HCT116 (cell line): Measurements from ENCODE around the gene COPA. TPM values are rescaled to one million over a fixed set of nuclear protein-coding genes. Genes with fewer than 3 reads are reported as not detected.

Source experiments
- ATAC-seq: fragments of 200-7000 bp; cut with Tn5 transposase; 2 replicates; pipeline ENCODE4 v1.9.1; 2020; ENCODE audit warnings: mild to moderate bottlenecking, moderate library complexity
- BruUV-seq: library from RNA; stranded (reverse); fragments of 400-500 nt; replicated peaks from 2 replicates; lab custom pipeline; 2021; lab: Mats Ljungman, UMichigan
- CTCF ChIA-PET: fragments of 300-600 bp; sonication (Branson Sonifier 250); formaldehyde crosslinking; loops from one replicate; lab custom pipeline; 2021; ENCODE audit warnings: antibody characterized with exemption; lab: Charles Lee
- POLR2A ChIA-PET: fragments of 300-600, 350-600 bp; sonication (Branson Sonifier 250); formaldehyde crosslinking; loops from one replicate; lab custom pipeline; 2021; ENCODE audit warnings: antibody characterized with exemption; lab: Charles Lee
- RAD21 ChIA-PET, 2 experiments: fragments of 300-600 bp; sonication (Branson Sonifier 250); formaldehyde crosslinking; loops; one replicate each; lab custom pipeline; 2023; ENCODE audit warnings: low total read pairs in 2 of 2; ENCODE audit not compliant: uncharacterized antibody in 2 of 2, unreplicated experiment in 2 of 2, low non-redundant PET in 1 of 2; lab: Charles Lee
- DNase-seq: peaks from one replicate; pipeline ENCODE4 v3.0.0-alpha.2; 2010; ENCODE audit warnings: low read depth, low spot score
- H2AFZ ChIP-seq: fragments of 200-600 bp; shearing (Covaris generic), sonication (generic); 2 replicates; pipeline ENCODE4 v1.6.1; 2017; ENCODE audit warnings: low read depth, mixed run types, mixed read lengths, antibody characterized with exemption, low read length; ENCODE audit not compliant: poor library complexity, severe bottlenecking
- H3K27ac ChIP-seq: 2 replicates; pipeline ENCODE4 v1.5.1; 2012; ENCODE audit warnings: low read depth, low read length
- H3K27me3 ChIP-seq: fragments of 200-600 bp; sonication (generic); 2 replicates; pipeline ENCODE4 v1.6.1; 2016; ENCODE audit warnings: mixed run types, low read length, mixed read lengths; ENCODE audit not compliant: insufficient read depth
- H3K36me3 ChIP-seq, 2 experiments: fragments of 200-500 bp in 1 of 2; fragments of 200-600 bp in 1 of 2; sonication (Bioruptor generic) in 1 of 2; sonication (generic) in 1 of 2; 2 replicates each; pipeline versions ENCODE4 v1.5.1 to v1.6.1; 2014 to 2016; ENCODE audit warnings: low read length in 2 of 2, inconsistent platforms in 1 of 2, mixed read lengths in 1 of 2, mixed run types in 1 of 2; ENCODE audit not compliant: insufficient read depth in 2 of 2, control insufficient read depth in 1 of 2
- H3K4me1 ChIP-seq, 2 experiments: fragments of 200-600 bp in 1 of 2; sonication (generic) in 1 of 2; 2 replicates each; pipeline versions ENCODE4 v1.5.1 to v1.6.1; 2012 to 2017; ENCODE audit warnings: low read length in 2 of 2, inconsistent platforms in 1 of 2, mild to moderate bottlenecking in 1 of 2, mixed read lengths in 1 of 2, mixed run types in 1 of 2, moderate library complexity in 1 of 2; ENCODE audit not compliant: insufficient read depth in 2 of 2, control insufficient read depth in 1 of 2
- H3K4me2 ChIP-seq: fragments of 200-600 bp; sonication (generic); 2 replicates; pipeline ENCODE4 v1.6.1; 2017; ENCODE audit warnings: mixed run types, low read length, mixed read lengths
- H3K4me3 ChIP-seq, 2 experiments: fragments of 200-600 bp in 1 of 2; sonication (generic) in 1 of 2; replicated peaks in 1 of 2; 2 replicates each; pipeline ENCODE4 v1.5.1; 2011 to 2016; ENCODE audit warnings: low read length in 2 of 2, control low read depth in 1 of 2, low read depth in 1 of 2, mild to moderate bottlenecking in 1 of 2, mixed read lengths in 1 of 2, mixed run types in 1 of 2
- H3K79me2 ChIP-seq: fragments of 200-600 bp; sonication (generic); 2 replicates; pipeline ENCODE4 v1.6.1; 2017; ENCODE audit warnings: mild to moderate bottlenecking, mixed run types, low read length, moderate library complexity, mixed read lengths; ENCODE audit not compliant: insufficient read depth
- H3K9ac ChIP-seq: fragments of 200-600 bp; sonication (generic); 2 replicates; pipeline ENCODE4 v1.6.1; 2016; ENCODE audit warnings: low read length, mixed read lengths
- H3K9me2 ChIP-seq: fragments of 200-600 bp; sonication (generic), shearing (Covaris generic); 2 replicates; pipeline ENCODE4 v1.6.1; 2017; ENCODE audit warnings: mixed run types, mild to moderate bottlenecking, moderate library complexity; ENCODE audit not compliant: insufficient read depth
- H3K9me3 ChIP-seq, 2 experiments: fragments of 200-500 bp in 1 of 2; fragments of 200-600 bp in 1 of 2; sonication (Bioruptor generic) in 1 of 2; sonication (generic) in 1 of 2; 2 replicates each; pipeline ENCODE4 v1.6.1; 2014 to 2017; ENCODE audit warnings: low read length in 2 of 2, mixed read lengths in 2 of 2, inconsistent platforms in 1 of 2, low read depth in 1 of 2, mild to moderate bottlenecking in 1 of 2, mixed run types in 1 of 2, moderate library complexity in 1 of 2; ENCODE audit not compliant: control insufficient read depth in 1 of 2, insufficient read depth in 1 of 2
- H4K20me1 ChIP-seq: fragments of 200-600 bp; sonication (generic), shearing (Covaris generic); 2 replicates; pipeline ENCODE4 v1.6.1; 2017; ENCODE audit warnings: mixed run types, mild to moderate bottlenecking, moderate library complexity; ENCODE audit not compliant: insufficient read depth
- CBX3 ChIP-seq: IDR thresholded peaks from 2 replicates; pipeline ENCODE4 v1.6.1; 2012; ENCODE audit warnings: low read depth
- CEBPB ChIP-seq: IDR thresholded peaks from 2 replicates; pipeline ENCODE4 v1.6.1; 2012; ENCODE audit warnings: low read depth
- CTCF ChIP-seq, 3 experiments: fragments of 200-600 bp in 1 of 3; sonication (generic) in 1 of 3; IDR thresholded peaks in 2 of 3; conservative IDR thresholded peaks in 1 of 3; 2 replicates each; pipeline ENCODE4 v1.5.1; 2012 to 2017; ENCODE audit warnings: low read depth in 2 of 3, low read length in 2 of 3, antibody characterized with exemption in 1 of 3, borderline replicate concordance in 1 of 3, control low read depth in 1 of 3, mild to moderate bottlenecking in 1 of 3, mixed read lengths in 1 of 3, mixed run types in 1 of 3, moderate library complexity in 1 of 3; ENCODE audit not compliant: insufficient read depth in 1 of 3
- EZH2 ChIP-seq: fragments of 200-600 bp; sonication (generic); IDR thresholded peaks from 2 replicates; pipeline ENCODE4 v1.6.1; 2017; ENCODE audit warnings: antibody characterized with exemption, mixed run types
- EZH2phosphoT487 ChIP-seq: fragments of 200-600 bp; IDR thresholded peaks from 2 replicates; pipeline ENCODE4 v1.6.1; 2018; ENCODE audit warnings: antibody characterized with exemption, borderline replicate concordance
- POLR2AphosphoS5 ChIP-seq: IDR thresholded peaks from 2 replicates; pipeline ENCODE4 v1.6.1; 2011; ENCODE audit warnings: mild to moderate bottlenecking, low read depth, low read length, moderate library complexity
- REST ChIP-seq: IDR thresholded peaks from 2 replicates; pipeline ENCODE4 v1.6.1; 2012; ENCODE audit warnings: low read depth
- SIN3A ChIP-seq: IDR thresholded peaks from 2 replicates; pipeline ENCODE4 v1.6.1; 2012; ENCODE audit warnings: low read depth
- SP1 ChIP-seq: IDR thresholded peaks from 2 replicates; pipeline ENCODE4 v1.6.1; 2012; ENCODE audit warnings: low read depth
- SRF ChIP-seq: IDR thresholded peaks from 2 replicates; pipeline ENCODE4 v1.6.1; 2012; ENCODE audit warnings: low read depth
- TCF7L2 ChIP-seq: IDR thresholded peaks from 2 replicates; pipeline ENCODE4 v1.7.0; 2011; ENCODE audit warnings: borderline replicate concordance, inconsistent platforms; ENCODE audit not compliant: insufficient read depth, insufficient read length; ENCODE audit errors: extremely low read depth
- YY1 ChIP-seq: IDR thresholded peaks from 2 replicates; pipeline ENCODE4 v1.6.1; 2011; ENCODE audit warnings: low read length, low read depth, moderate library complexity, mild to moderate bottlenecking; ENCODE audit not compliant: insufficient replicate concordance; ENCODE audit errors: extremely low read depth
- ZFX ChIP-seq: fragments of 450-650 bp; IDR thresholded peaks from 2 replicates; pipeline ENCODE4 v1.6.1; 2017
- ZNF274 ChIP-seq: fragments of 200-500 bp; sonication (Bioruptor generic); IDR thresholded peaks from 2 replicates; pipeline ENCODE4 v1.6.1; 2014; ENCODE audit warnings: mild to moderate bottlenecking, low read depth, low read length, inconsistent platforms
- intact Hi-C: fragments of 100-400 bp; cut with micrococcal nuclease; formaldehyde crosslinking; loops from 2 replicates; pipeline ENCODE4 v1.10.0; 2022
- total RNA-seq: library from RNA; stranded (reverse); gene quantifications from one replicate; pipeline ENCODE4 v1.2.1, GENCODE V29; 2021; ENCODE audit not compliant: unreplicated experiment
- TF ChIP-seq, protein P1 (sequence below): IDR thresholded peaks from 2 replicates; pipeline ENCODE4 v1.6.1; 2012
- TF ChIP-seq, protein P2 (sequence below): IDR thresholded peaks from 2 replicates; pipeline ENCODE4 v1.6.1; 2012
- TF ChIP-seq, protein P3 (sequence below): IDR thresholded peaks from 2 replicates; pipeline ENCODE4 v1.6.1; 2011; ENCODE audit warnings: mild to moderate bottlenecking, low read length, moderate library complexity; ENCODE audit not compliant: insufficient replicate concordance; ENCODE audit errors: extremely low read depth

COPA gene
- total RNA-seq, 1 experiment from 2014 or later = 132 TPM

DNA sequence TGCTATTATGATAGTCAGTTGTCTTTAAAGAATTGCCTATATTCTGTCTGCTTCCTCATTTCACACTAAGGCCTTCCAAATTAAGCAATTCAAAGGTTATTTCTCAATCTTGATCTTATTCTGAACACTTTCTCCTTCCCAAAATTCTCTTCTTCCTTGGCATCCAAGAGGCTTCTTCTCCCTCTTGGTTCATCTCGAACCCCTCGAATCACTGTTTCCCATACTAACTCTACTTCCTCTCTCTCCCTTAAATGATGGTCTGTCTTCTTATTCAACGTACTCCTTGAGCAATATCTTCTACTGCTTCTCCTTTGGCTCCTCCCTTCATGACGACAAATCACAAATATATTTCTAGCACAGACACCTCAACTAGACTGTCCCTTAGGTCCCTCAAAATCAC lies 4.5 kb downstream of the COPA start:
- peaks cover 65% of the 10 kb centered on the region for H3K79me2 ChIP-seq

More for the DNA sequence above, 4.5 kb downstream of the COPA start:
- ChIA-PET CTCF (interaction anchor here (1.4 kb wide), 1 partner anchor 78 kb away, joined by 4 read pairs; no protein-coding TSS in a partner anchor), RAD21 (no interaction called here), POLR2A (no interaction called here)
- H3K27ac ChIP-seq = no peak overlapping the region
- no peaks in the 10 kb centered on the region for H3K9me2 ChIP-seq
- no peaks in the 10 kb centered on the region for H4K20me1 ChIP-seq
- H3K36me3 ChIP-seq = peaks cover 36 to 42% of the 10 kb centered on the region in 2 experiments
- H3K9ac ChIP-seq = no peak overlapping the region
- no peak overlapping the region for H3K4me2 ChIP-seq
- H3K9me3 ChIP-seq = no peaks in the 10 kb centered on the region
- intact Hi-C loops = loop anchor here (5.0 kb wide), 1 partner anchor 46 kb away; no protein-coding TSS in a partner anchor
- no peak for TF ChIP-seq SIN3A
- TF ChIP-seq EZH2phosphoT487 = no peak
- TF ChIP-seq REST = no peak
- TF ChIP-seq, protein P1, sequence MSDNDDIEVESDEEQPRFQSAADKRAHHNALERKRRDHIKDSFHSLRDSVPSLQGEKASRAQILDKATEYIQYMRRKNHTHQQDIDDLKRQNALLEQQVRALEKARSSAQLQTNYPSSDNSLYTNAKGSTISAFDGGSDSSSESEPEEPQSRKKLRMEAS = no peak
- TF ChIP-seq TCF7L2 = no peak
- no peak for TF ChIP-seq POLR2AphosphoS5
- TF ChIP-seq, protein P2, sequence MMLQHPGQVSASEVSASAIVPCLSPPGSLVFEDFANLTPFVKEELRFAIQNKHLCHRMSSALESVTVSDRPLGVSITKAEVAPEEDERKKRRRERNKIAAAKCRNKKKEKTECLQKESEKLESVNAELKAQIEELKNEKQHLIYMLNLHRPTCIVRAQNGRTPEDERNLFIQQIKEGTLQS = no peak
- TF ChIP-seq ZNF274 = no peak
- no peak for TF ChIP-seq CEBPB
- TF ChIP-seq EZH2 = no peak
- no peak for TF ChIP-seq YY1
- TF ChIP-seq SP1 = no peak
- TF ChIP-seq SRF = no peak
- no peak for TF ChIP-seq CBX3
- TF ChIP-seq, protein P3, sequence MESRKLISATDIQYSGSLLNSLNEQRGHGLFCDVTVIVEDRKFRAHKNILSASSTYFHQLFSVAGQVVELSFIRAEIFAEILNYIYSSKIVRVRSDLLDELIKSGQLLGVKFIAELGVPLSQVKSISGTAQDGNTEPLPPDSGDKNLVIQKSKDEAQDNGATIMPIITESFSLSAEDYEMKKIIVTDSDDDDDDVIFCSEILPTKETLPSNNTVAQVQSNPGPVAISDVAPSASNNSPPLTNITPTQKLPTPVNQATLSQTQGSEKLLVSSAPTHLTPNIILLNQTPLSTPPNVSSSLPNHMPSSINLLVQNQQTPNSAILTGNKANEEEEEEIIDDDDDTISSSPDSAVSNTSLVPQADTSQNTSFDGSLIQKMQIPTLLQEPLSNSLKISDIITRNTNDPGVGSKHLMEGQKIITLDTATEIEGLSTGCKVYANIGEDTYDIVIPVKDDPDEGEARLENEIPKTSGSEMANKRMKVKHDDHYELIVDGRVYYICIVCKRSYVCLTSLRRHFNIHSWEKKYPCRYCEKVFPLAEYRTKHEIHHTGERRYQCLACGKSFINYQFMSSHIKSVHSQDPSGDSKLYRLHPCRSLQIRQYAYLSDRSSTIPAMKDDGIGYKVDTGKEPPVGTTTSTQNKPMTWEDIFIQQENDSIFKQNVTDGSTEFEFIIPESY = no peak
- no peak for TF ChIP-seq CTCF (IDR thresholded peaks at IDR 0.05 in 2 of 3, conservative IDR thresholded peaks at IDR 0.05 in 1 of 3; ENCODE audit: borderline replicate concordance in 1 of 3, insufficient read depth in 1 of 3, low read depth in 2 of 3, low read length in 2 of 3)
- no peak for TF ChIP-seq ZFX
- BruUV-seq = no TSS peak
- peaks cover 0 to 7% of the 10 kb centered on the region in 2 experiments; a peak in 3 of 4 replicates for H3K4me1 ChIP-seq
- no peak for ATAC-seq
- no peak overlapping the region for H2AFZ ChIP-seq
- DNase-seq = no peak
- no peaks in the 10 kb centered on the region for H3K27me3 ChIP-seq
- no peak overlapping the region for H3K4me3 ChIP-seq
